Measurements from ENCODE around the gene MYLK. TPM values are rescaled to one million over a fixed set of nuclear protein-coding genes. Genes with fewer than 3 reads are reported as not detected.
"Not testable (repeated sequence)": the region's sequence is repeated elsewhere in the genome, so short reads cannot be mapped to it uniquely, and the experiment has no call there.

Gene MYLK
- total RNA-seq, 1 donor from 2014 or later = 0.16 TPM

GRCh38 chr3:123892195-123892594 is 8.1 kb upstream of the MYLK start:
- DNase-seq (ENCODE audit: low spot score) = no peak
- Mint-ChIP-seq H3K9me3 (peaks cover 9% of the 10 kb centered on the region), H3K4me3 (ENCODE audit: low read depth) (no peak overlapping the region), H3K27me3 (ENCODE audit: low read depth) (peaks cover 13% of the 10 kb centered on the region), H3K27ac (no peak overlapping the region), H3K36me3 (ENCODE audit: low read depth) (no peaks in the 10 kb centered on the region), H3K4me1 (ENCODE audit: low read depth) (no peaks in the 10 kb centered on the region)
- intact Hi-C loops (cut with micrococcal nuclease) = no loop called here

GRCh38 chr3:123890991-123891390 is 6.9 kb upstream of the MYLK start:
- DNase-seq (ENCODE audit: low spot score); H3K27ac Mint-ChIP-seq; H3K9me3 Mint-ChIP-seq; intact Hi-C loops (cut with micrococcal nuclease); H3K36me3 Mint-ChIP-seq (ENCODE audit: low read depth); H3K4me1 Mint-ChIP-seq (ENCODE audit: low read depth); H3K4me3 Mint-ChIP-seq (ENCODE audit: low read depth): not testable (repeated sequence)
- peaks cover 18% of the 10 kb centered on the region for H3K27me3 Mint-ChIP-seq (ENCODE audit: low read depth)

- DNase-seq (ENCODE audit: low spot score); H3K27ac Mint-ChIP-seq; intact Hi-C loops (cut with micrococcal nuclease); H3K4me1 Mint-ChIP-seq (ENCODE audit: low read depth); H3K9me3 Mint-ChIP-seq; H3K4me3 Mint-ChIP-seq (ENCODE audit: low read depth); H3K36me3 Mint-ChIP-seq (ENCODE audit: low read depth): not testable (repeated sequence)
- H3K27me3 Mint-ChIP-seq (ENCODE audit: low read depth) = peaks cover 24% of the 10 kb centered on the region
These were observed 6.0 kb upstream of the MYLK start for GRCh38 chr3:123890162-123890561.

- intact Hi-C loops (cut with micrococcal nuclease) = loop anchor here (5.0 kb wide), 1 partner anchor 77 kb away; the partner anchor contains the start of gene CCDC14
- Mint-ChIP-seq H3K4me3 (ENCODE audit: low read depth) (peak overlapping the region; percentile 7), H3K4me1 (ENCODE audit: low read depth) (peaks cover 10% of the 10 kb centered on the region)
These were observed 861 bp upstream of the MYLK start for GRCh38 chr3:123884993-123885392.

DNA sequence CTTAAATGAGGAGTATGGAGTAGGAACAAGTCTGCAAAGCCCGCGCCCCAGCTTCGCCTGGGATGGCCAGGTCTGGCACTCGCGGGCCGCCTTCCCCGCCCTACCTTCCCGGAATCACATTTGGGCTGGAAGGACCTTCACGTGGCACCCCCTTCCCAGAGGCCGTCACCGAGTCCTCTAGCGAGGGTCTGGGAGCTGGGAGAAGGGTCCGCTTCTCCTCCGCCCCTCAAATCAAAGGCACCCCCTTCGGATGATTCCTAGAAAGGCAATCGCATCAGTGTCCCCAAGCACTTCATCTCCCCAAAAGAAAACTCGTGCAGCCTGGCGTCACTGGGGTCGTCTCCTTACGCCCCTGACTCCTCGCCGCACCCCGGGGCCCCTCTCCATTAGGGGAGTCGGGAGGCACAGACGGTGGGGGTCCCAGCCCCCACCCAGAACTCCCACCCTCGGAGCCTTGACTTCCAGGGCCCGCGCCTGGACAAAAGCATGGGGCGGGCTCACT is 380 bp downstream of the MYLK start:
- Mint-ChIP-seq H3K4me3 (ENCODE audit: low read depth) (peak overlapping the region; percentile 57), H3K27ac (no peak overlapping the region), H3K4me1 (ENCODE audit: low read depth) (peaks cover 10% of the 10 kb centered on the region), H3K27me3 (ENCODE audit: low read depth) (peaks cover 57% of the 10 kb centered on the region), H3K36me3 (ENCODE audit: low read depth) (no peaks in the 10 kb centered on the region), H3K9me3 (no peaks in the 10 kb centered on the region)
- intact Hi-C loops (cut with micrococcal nuclease) = loop anchor here (5.0 kb wide), 1 partner anchor 79 kb away; the partner anchor contains the start of gene CCDC14
- DNase-seq (ENCODE audit: low spot score) = no peak

More at GRCh38 chr3:123884993-123885392, 861 bp upstream of the MYLK start:
- DNase-seq (ENCODE audit: low spot score) = no peak
- no peaks in the 10 kb centered on the region for H3K36me3 Mint-ChIP-seq (ENCODE audit: low read depth)
- no peaks in the 10 kb centered on the region for H3K9me3 Mint-ChIP-seq
- peaks cover 57% of the 10 kb centered on the region for H3K27me3 Mint-ChIP-seq (ENCODE audit: low read depth)
- no peak overlapping the region for H3K27ac Mint-ChIP-seq

DNA sequence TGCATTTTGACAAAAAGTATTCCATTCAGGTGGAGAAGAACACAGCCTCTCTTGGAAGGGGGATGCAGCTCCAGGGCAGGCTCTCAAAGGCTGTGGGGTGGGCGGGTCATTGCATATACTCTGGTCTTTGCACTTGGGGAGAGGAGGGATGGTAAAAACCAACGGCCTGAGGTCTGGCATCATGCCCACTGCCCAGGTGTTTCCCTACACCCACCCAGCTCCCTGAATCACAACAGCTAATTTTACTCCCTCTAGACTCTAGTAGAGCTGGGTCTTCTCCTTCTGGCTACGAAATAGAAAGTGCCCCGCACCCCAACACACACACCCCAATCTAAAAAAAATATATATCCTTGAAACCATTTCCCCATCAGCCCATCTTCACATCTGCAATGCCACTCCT is 1.0 kb downstream of the MYLK start:
- no peak for DNase-seq (ENCODE audit: low spot score)
- Mint-ChIP-seq H3K27ac (no peak overlapping the region), H3K4me3 (ENCODE audit: low read depth) (peak overlapping the region; percentile 57), H3K9me3 (no peaks in the 10 kb centered on the region), H3K4me1 (ENCODE audit: low read depth) (peaks cover 10% of the 10 kb centered on the region), H3K27me3 (ENCODE audit: low read depth) (peaks cover 52% of the 10 kb centered on the region), H3K36me3 (ENCODE audit: low read depth) (no peaks in the 10 kb centered on the region)
- intact Hi-C loops (cut with micrococcal nuclease) = loop anchor here (5.0 kb wide), 1 partner anchor 79 kb away; the partner anchor contains the start of gene CCDC14

- Mint-ChIP-seq H3K9me3 (no peaks in the 10 kb centered on the region), H3K4me1 (ENCODE audit: low read depth) (peaks cover 10% of the 10 kb centered on the region), H3K36me3 (ENCODE audit: low read depth) (no peaks in the 10 kb centered on the region), H3K27ac (no peak overlapping the region), H3K27me3 (ENCODE audit: low read depth) (peaks cover 50% of the 10 kb centered on the region), H3K4me3 (ENCODE audit: low read depth) (no peak overlapping the region)
- intact Hi-C loops (cut with micrococcal nuclease) = loop anchor here (5.0 kb wide), 1 partner anchor 81 kb away; the partner anchor contains the start of gene CCDC14
- no peak for DNase-seq (ENCODE audit: low spot score)
These were observed 2.4 kb downstream of the MYLK start for GRCh38 chr3:123881771-123882170.

- no peak for DNase-seq (ENCODE audit: low spot score)
These were observed 3.1 kb downstream of the MYLK start for GRCh38 chr3:123880998-123881561.

GRCh38 chr3:123878807-123879206 is 5.3 kb downstream of the MYLK start:
- no peak for DNase-seq (ENCODE audit: low spot score)
- Mint-ChIP-seq H3K27me3 (ENCODE audit: low read depth) (peaks cover 48% of the 10 kb centered on the region), H3K36me3 (ENCODE audit: low read depth) (no peaks in the 10 kb centered on the region), H3K4me1 (ENCODE audit: low read depth) (peaks cover 5% of the 10 kb centered on the region), H3K9me3 (no peaks in the 10 kb centered on the region), H3K27ac (no peak overlapping the region), H3K4me3 (ENCODE audit: low read depth) (no peak overlapping the region)
- intact Hi-C loops (cut with micrococcal nuclease) = no loop called here

More at GRCh38 chr3:123880998-123881561, 3.1 kb downstream of the MYLK start:
- H3K4me3 Mint-ChIP-seq (ENCODE audit: low read depth) = no peak overlapping the region
- no peaks in the 10 kb centered on the region for H3K36me3 Mint-ChIP-seq (ENCODE audit: low read depth)
- H3K4me1 Mint-ChIP-seq (ENCODE audit: low read depth) = peaks cover 10% of the 10 kb centered on the region
- no peak overlapping the region for H3K27ac Mint-ChIP-seq
- H3K9me3 Mint-ChIP-seq = no peaks in the 10 kb centered on the region
- H3K27me3 Mint-ChIP-seq (ENCODE audit: low read depth) = peaks cover 45% of the 10 kb centered on the region
- intact Hi-C loops (cut with micrococcal nuclease) = loop anchor here (5.0 kb wide), 1 partner anchor 81 kb away; the partner anchor contains the start of gene CCDC14

DNA sequence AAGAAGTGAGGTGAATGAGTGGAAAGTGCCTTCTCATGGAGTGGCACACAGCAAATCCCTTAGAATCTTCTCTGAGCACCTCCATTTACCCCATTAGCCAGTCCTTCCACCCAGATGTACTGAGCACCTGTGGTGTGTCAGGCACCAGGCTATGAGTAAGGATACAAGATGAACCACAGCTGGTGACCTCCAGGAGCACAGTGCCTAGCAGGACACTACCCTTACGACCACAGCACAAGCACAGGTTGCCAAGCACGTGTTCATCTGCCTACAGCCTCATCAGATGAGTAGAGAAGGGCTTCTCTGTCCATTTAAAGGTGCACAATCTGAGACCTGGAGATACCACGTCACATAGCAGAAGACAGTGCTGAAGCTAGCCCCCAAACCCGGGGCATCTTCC is 6.2 kb downstream of the MYLK start:
- intact Hi-C loops (cut with micrococcal nuclease) = no loop called here
- Mint-ChIP-seq H3K27me3 (ENCODE audit: low read depth) (peaks cover 45% of the 10 kb centered on the region), H3K36me3 (ENCODE audit: low read depth) (no peaks in the 10 kb centered on the region), H3K4me3 (ENCODE audit: low read depth) (no peak overlapping the region), H3K27ac (no peak overlapping the region), H3K4me1 (ENCODE audit: low read depth) (no peaks in the 10 kb centered on the region), H3K9me3 (no peaks in the 10 kb centered on the region)
- DNase-seq (ENCODE audit: low spot score) = no peak

- Mint-ChIP-seq H3K27me3 (ENCODE audit: low read depth) (peaks cover 41% of the 10 kb centered on the region), H3K36me3 (ENCODE audit: low read depth) (no peaks in the 10 kb centered on the region), H3K9me3 (no peaks in the 10 kb centered on the region), H3K4me1 (ENCODE audit: low read depth) (no peaks in the 10 kb centered on the region), H3K4me3 (ENCODE audit: low read depth) (no peak overlapping the region), H3K27ac (no peak overlapping the region)
- intact Hi-C loops (cut with micrococcal nuclease) = no loop called here
- DNase-seq (ENCODE audit: low spot score) = no peak
These were observed 6.7 kb downstream of the MYLK start for GRCh38 chr3:123877466-123877865.

- DNase-seq (ENCODE audit: low spot score) = no peak
- no peaks in the 10 kb centered on the region for H3K9me3 Mint-ChIP-seq
- intact Hi-C loops (cut with micrococcal nuclease) = no loop called here
- peaks cover 38% of the 10 kb centered on the region for H3K27me3 Mint-ChIP-seq (ENCODE audit: low read depth)
- H3K36me3 Mint-ChIP-seq (ENCODE audit: low read depth) = no peaks in the 10 kb centered on the region
- H3K27ac Mint-ChIP-seq = no peak overlapping the region
- H3K4me3 Mint-ChIP-seq (ENCODE audit: low read depth) = no peak overlapping the region
- no peaks in the 10 kb centered on the region for H3K4me1 Mint-ChIP-seq (ENCODE audit: low read depth)
These were observed 7.3 kb downstream of the MYLK start for GRCh38 chr3:123876858-123877257.

- H3K4me1 Mint-ChIP-seq (ENCODE audit: low read depth) = no peaks in the 10 kb centered on the region
- H3K4me3 Mint-ChIP-seq (ENCODE audit: low read depth) = no peak overlapping the region
- H3K27me3 Mint-ChIP-seq (ENCODE audit: low read depth) = peaks cover 29% of the 10 kb centered on the region
- intact Hi-C loops (cut with micrococcal nuclease) = no loop called here
- H3K36me3 Mint-ChIP-seq (ENCODE audit: low read depth) = no peaks in the 10 kb centered on the region
- no peak for DNase-seq (ENCODE audit: low spot score)
- no peaks in the 10 kb centered on the region for H3K9me3 Mint-ChIP-seq
- H3K27ac Mint-ChIP-seq = no peak overlapping the region
These were observed 11.5 kb downstream of the MYLK start for GRCh38 chr3:123872621-123873020.
